ENCODE data around the gene ZNF17. TPM values are rescaled to one million over a fixed set of nuclear protein-coding genes. Genes with fewer than 3 reads are reported as not detected.

The ZNF17 gene
- total and polyA plus RNA-seq, 2 experiments from 2014 or later: 2.6 to 10.7 TPM

DNA sequence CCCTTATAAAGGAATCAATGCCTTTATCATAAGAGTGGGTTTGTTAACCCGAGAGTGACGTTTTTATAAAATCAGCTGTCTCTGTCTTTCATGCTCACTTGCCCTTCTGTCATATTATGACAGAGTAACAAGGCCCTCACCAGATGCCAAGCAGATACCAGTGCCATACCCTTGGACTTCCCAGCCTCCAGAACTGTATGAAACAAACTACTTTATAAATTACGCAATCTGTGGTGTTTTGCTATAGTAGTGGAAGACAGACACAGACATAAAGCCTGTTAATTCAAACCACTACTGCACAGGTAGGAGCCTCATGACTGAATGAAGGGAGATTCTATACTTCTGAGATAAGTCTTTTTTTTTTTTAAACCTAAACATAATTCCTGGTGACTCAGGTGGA is 41.3 kb downstream of the ZNF17 start:
- Mint-ChIP-seq H3K4me3 (no peak overlapping the region), H3K4me1 (no peaks in the 10 kb centered on the region), H3K27ac (no peak overlapping the region), H3K9me3 (peaks cover 2% of the 10 kb centered on the region; the same call in 1 of the 3 replicates), H3K36me3 (ENCODE audit: low read depth) (no peaks in the 10 kb centered on the region), H3K27me3 (ENCODE audit: insufficient read depth, low read depth, poor library complexity) (peaks cover 3% of the 10 kb centered on the region)
- DNase-seq (ENCODE audit: low spot score): no peak
- Histone ChIP-seq H3K4me1 (ENCODE audit: insufficient read depth) (no peaks in the 10 kb centered on the region), H3K9me2 (ENCODE audit: insufficient read depth) (no peaks in the 10 kb centered on the region), H3K4me3 (no peak overlapping the region), H3K36me3 (ENCODE audit: insufficient read depth) (no peaks in the 10 kb centered on the region), H2AFZ (no peak overlapping the region), H3K27me3 (ENCODE audit: insufficient read depth) (no peaks in the 10 kb centered on the region), H3K4me2 (no peak overlapping the region), H3K79me2 (replicated peaks; ENCODE audit: insufficient read depth) (no peaks in the 10 kb centered on the region), H3F3A (replicated peaks; ENCODE audit: low read depth) (no peaks in the 10 kb centered on the region; the same call in 1 of the 2 replicates), H3K27ac (ENCODE audit: low read depth) (no peak overlapping the region), H4K20me1 (replicated peaks; ENCODE audit: insufficient read depth) (no peaks in the 10 kb centered on the region)
- no peak for TF ChIP-seq ZNF114 (CRISPR knock-in tag; IDR thresholded peaks at IDR 0.05)
- TF ChIP-seq EZH2phosphoT487 (IDR thresholded peaks at IDR 0.05; ENCODE audit: unreplicated experiment): no peak
- TF ChIP-seq, protein P1, sequence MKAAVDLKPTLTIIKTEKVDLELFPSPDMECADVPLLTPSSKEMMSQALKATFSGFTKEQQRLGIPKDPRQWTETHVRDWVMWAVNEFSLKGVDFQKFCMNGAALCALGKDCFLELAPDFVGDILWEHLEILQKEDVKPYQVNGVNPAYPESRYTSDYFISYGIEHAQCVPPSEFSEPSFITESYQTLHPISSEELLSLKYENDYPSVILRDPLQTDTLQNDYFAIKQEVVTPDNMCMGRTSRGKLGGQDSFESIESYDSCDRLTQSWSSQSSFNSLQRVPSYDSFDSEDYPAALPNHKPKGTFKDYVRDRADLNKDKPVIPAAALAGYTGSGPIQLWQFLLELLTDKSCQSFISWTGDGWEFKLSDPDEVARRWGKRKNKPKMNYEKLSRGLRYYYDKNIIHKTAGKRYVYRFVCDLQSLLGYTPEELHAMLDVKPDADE (IDR thresholded peaks at IDR 0.05): no peak
- TF ChIP-seq STAT1 (IDR thresholded peaks at IDR 0.05; ENCODE audit: unreplicated experiment): no peak
- no peak for TF ChIP-seq CTCF (conservative IDR thresholded peaks at IDR 0.05; ENCODE audit: low read depth in 2 of 2)
- TF ChIP-seq REST (IDR thresholded peaks at IDR 0.05; ENCODE audit: unreplicated experiment): no peak
- TF ChIP-seq CREB1 (CRISPR knock-in tag; IDR thresholded peaks at IDR 0.05; ENCODE audit: low read depth): no peak
- TF ChIP-seq JUNB (IDR thresholded peaks at IDR 0.05; ENCODE audit: unreplicated experiment): no peak
- no peak for TF ChIP-seq NANOG (IDR thresholded peaks at IDR 0.05; ENCODE audit: borderline replicate concordance)
- no peak for TF ChIP-seq EZH2 (IDR thresholded peaks at IDR 0.05; ENCODE audit: low read depth, unreplicated experiment)
- TF ChIP-seq ZNF331 (CRISPR knock-in tag; IDR thresholded peaks at IDR 0.05; ENCODE audit: low read depth): no peak
- no peak for TF ChIP-seq ZNF462 (CRISPR knock-in tag; IDR thresholded peaks at IDR 0.05)
- TF ChIP-seq POLR2AphosphoS5 (IDR thresholded peaks at IDR 0.05; ENCODE audit: low read depth): no peak
- no peak for ATAC-seq

All from GM23338 (cell line).